Peyer's patch (tissue), 4 donors: Measurements from ENCODE around the gene WNT5A.

Experiments
- POLR2A ChIP-seq, 2 donors: fragments of 450-650 bp; IDR thresholded peaks; one replicate each; pipeline ENCODE4 v1.5.1; 2017; ENCODE audit warnings: antibody characterized with exemption in 2 of 2, mild to moderate bottlenecking in 2 of 2, moderate library complexity in 2 of 2
- TF ChIP-seq, protein P1 (sequence below), 6 experiments: fragments of 450-650 bp in 4 of 6; fragments of 200-600 bp in 2 of 6; sonication (generic) in 1 of 6; IDR thresholded peaks; one replicate each; pipeline ENCODE4 v1.5.1; 2017 to 2019; ENCODE audit warnings: antibody characterized with exemption in 6 of 6, mild to moderate bottlenecking in 3 of 6, moderate library complexity in 1 of 6

DNA sequence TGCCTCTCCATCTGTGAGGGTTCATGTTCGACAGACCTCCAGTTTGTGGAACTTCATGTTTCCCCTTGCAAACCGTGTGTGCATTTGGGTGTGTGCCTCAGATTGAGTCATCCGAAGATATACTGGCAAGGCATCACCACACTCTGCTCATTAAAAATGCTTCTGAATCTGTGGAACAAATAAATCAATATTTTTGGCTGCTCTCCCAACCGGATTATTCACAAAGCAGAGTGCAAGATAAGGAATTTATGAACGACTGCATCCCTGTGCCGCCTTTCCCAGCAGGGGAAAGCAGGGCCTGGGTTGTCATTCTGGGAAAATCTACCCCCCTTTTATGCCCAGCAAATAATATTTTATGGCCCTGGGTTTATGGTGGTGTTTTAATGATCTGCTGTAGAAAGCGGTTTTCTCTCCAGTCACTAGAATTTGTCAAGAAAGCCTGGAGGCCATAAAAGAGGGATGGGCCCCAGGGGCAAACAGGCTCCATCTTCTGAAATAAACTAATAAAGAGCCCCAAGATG, 4.2 kb upstream of the WNT5A start:
- TF ChIP-seq, protein P1, sequence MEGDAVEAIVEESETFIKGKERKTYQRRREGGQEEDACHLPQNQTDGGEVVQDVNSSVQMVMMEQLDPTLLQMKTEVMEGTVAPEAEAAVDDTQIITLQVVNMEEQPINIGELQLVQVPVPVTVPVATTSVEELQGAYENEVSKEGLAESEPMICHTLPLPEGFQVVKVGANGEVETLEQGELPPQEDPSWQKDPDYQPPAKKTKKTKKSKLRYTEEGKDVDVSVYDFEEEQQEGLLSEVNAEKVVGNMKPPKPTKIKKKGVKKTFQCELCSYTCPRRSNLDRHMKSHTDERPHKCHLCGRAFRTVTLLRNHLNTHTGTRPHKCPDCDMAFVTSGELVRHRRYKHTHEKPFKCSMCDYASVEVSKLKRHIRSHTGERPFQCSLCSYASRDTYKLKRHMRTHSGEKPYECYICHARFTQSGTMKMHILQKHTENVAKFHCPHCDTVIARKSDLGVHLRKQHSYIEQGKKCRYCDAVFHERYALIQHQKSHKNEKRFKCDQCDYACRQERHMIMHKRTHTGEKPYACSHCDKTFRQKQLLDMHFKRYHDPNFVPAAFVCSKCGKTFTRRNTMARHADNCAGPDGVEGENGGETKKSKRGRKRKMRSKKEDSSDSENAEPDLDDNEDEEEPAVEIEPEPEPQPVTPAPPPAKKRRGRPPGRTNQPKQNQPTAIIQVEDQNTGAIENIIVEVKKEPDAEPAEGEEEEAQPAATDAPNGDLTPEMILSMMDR (IDR thresholded peaks at IDR 0.05) = no peak
- TF ChIP-seq POLR2A (IDR thresholded peaks at IDR 0.05) = no peak
